K562 (cell line): ENCODE results near the gene WDFY2. TPM values are rescaled to one million over a fixed set of nuclear protein-coding genes. Genes with fewer than 3 reads are reported as not detected.
A peak's percentile ranks its signal among the peaks of the same experiment; 100 is the strongest.

Experiments used
- AFF1 ChIP-seq, 2 experiments: fragments of 450-650 bp; IDR thresholded peaks; 2 replicates each; pipeline ENCODE4 v1.6.1; 2018; ENCODE audit warnings: mild to moderate bottlenecking in 2 of 2, low read depth in 1 of 2; ENCODE audit not compliant: partially characterized antibody in 2 of 2
- ATF7 ChIP-seq: fragments of 450-650 bp; IDR thresholded peaks from 2 replicates; pipeline ENCODE4 v1.7.1; 2014; ENCODE audit warnings: mild to moderate bottlenecking, moderate library complexity
- DLX4 ChIP-seq: fragments of 250-450 bp; sonication (Bioruptor Pico); IDR thresholded peaks from 2 replicates; pipeline ENCODE4 v1.6.1; 2021; ENCODE audit warnings: mild to moderate bottlenecking
- GABPA ChIP-seq: fragments of 200-800 bp; sonication (Bioruptor generic); conservative IDR thresholded peaks from 2 replicates; pipeline ENCODE4 v1.6.1; 2016; ENCODE audit warnings: low read depth, missing genetic modification characterization, missing compliant biosample characterization
- MLX ChIP-seq, 2 experiments: fragments of 450-650 bp in 1 of 2; sonication (generic) in 1 of 2; formaldehyde crosslinking; conservative IDR thresholded peaks; 2 replicates each; pipeline versions ENCODE4 v1.4.0 to v1.8.1; 2020 to 2022; ENCODE audit warnings: mild to moderate bottlenecking in 1 of 2, missing genetic modification reagents in 1 of 2
- MNT ChIP-seq, 2 experiments: fragments of 450-650 bp; conservative IDR thresholded peaks; 2 replicates each; pipeline ENCODE4 v1.6.1; 2017; ENCODE audit warnings: mild to moderate bottlenecking in 2 of 2, moderate library complexity in 2 of 2
- MTA2 ChIP-seq: fragments of 450-650 bp; IDR thresholded peaks from 2 replicates; pipeline ENCODE4 v1.6.1; 2016; ENCODE audit warnings: low read depth
- MXI1 ChIP-seq: IDR thresholded peaks from 2 replicates; pipeline ENCODE4 v1.6.1; 2011; ENCODE audit warnings: low read depth, mild to moderate bottlenecking, improper control_type of control experiment, low read length
- PHTF2 ChIP-seq: fragments of 250-450 bp; sonication (Bioruptor Pico); IDR thresholded peaks from 2 replicates; pipeline ENCODE4 v1.5.0; 2021; ENCODE audit warnings: mild to moderate bottlenecking
- POLR3A ChIP-seq: IDR thresholded peaks from 2 replicates; pipeline ENCODE4 v1.6.1; 2011; ENCODE audit warnings: borderline replicate concordance, mild to moderate bottlenecking, moderate library complexity; ENCODE audit not compliant: insufficient read length, insufficient read depth; ENCODE audit errors: extremely low read depth
- PTRF ChIP-seq: fragments of 450-650 bp; IDR thresholded peaks from 2 replicates; pipeline ENCODE4 v1.6.1; 2016; ENCODE audit warnings: mild to moderate bottlenecking, missing genetic modification characterization, missing compliant biosample characterization
- XRCC3 ChIP-seq: fragments of 450-650 bp; IDR thresholded peaks from 2 replicates; pipeline ENCODE4 v1.6.1; 2017; ENCODE audit warnings: mild to moderate bottlenecking, moderate library complexity
- ZBTB5 ChIP-seq: fragments of 450-650 bp; IDR thresholded peaks from 2 replicates; pipeline ENCODE4 v1.6.1; 2017; ENCODE audit warnings: antibody characterized with exemption
- ZNF184 ChIP-seq: sonication (generic); formaldehyde crosslinking; IDR thresholded peaks from 2 replicates; pipeline ENCODE4 v1.5.0; 2020; ENCODE audit warnings: missing genetic modification reagents
- ZNF274 ChIP-seq: IDR thresholded peaks from 2 replicates; pipeline ENCODE4 v1.6.1; 2011; ENCODE audit warnings: low read depth, mild to moderate bottlenecking, low read length, moderate library complexity, borderline replicate concordance
- ZNF655 ChIP-seq: fragments of 250-450 bp; sonication (Bioruptor Pico); IDR thresholded peaks from 2 replicates; pipeline ENCODE4 v1.5.0; 2021
- polyA plus RNA-seq, 8 experiments: library from polyadenylated mRNA; depleted of rRNA in 4 of 8; stranded (reverse) in 5 of 8; unstranded in 3 of 8; fragments of >200 nt; fragmentation: Nextera tagmentation in 2 of 8; fragmentation: Illumina TruSeq in 1 of 8; extraction: Ambion mirVana in 2 of 8; extraction: Trizol in 1 of 8; gene quantifications; 2 replicates each; pipeline versions ENCODE4 v1.2.1 to v1.2.3, GENCODE V29; 2011 to 2014; ENCODE audit warnings: inconsistent platforms in 1 of 8, missing spikeins in 1 of 8
- total RNA-seq, 7 experiments: library from RNA; depleted of rRNA in 6 of 7; stranded (reverse); fragments of >200 nt in 6 of 7; fragmentation: Illumina TruSeq in 2 of 7; extraction: Trizol in 2 of 7; gene quantifications; 2 replicates each; pipeline versions ENCODE4 v1.2.1 to v1.2.3, GENCODE V29; 2011 to 2021; ENCODE audit warnings: low replicate concordance in 1 of 7

The WDFY2 gene
- total and polyA plus RNA-seq, 9 of the 15 experiments (the other 6 are each of a cell fraction or from before 2014, with no cell fraction given) = 0.66 to 6.4 (median 4.4) TPM

- TF ChIP-seq DLX4 (CRISPR knock-in tag) (no peak), ATF7 (0 out of 2 replicates have a peak, but pooled peaks have one; percentile 8), AFF1 (IDR thresholded peaks at IDR 0.05; ENCODE audit: low read depth in 1 of 2, partially characterized antibody in 2 of 2) (peak in 1 of 2 experiments; percentile 27), ZNF274 (no peak), XRCC3 (no peak), GABPA (tag) (peak; percentile 58), POLR3A (no peak), MLX (CRISPR knock-in tag; conservative IDR thresholded peaks at IDR 0.05) (no peak), MTA2 (no peak), MXI1 (no peak), PTRF (no peak), MNT (conservative IDR thresholded peaks at IDR 0.05) (0 out of 4 replicates have a peak, but pooled peaks of 1 of the 2 experiments have one; percentile 27), PHTF2 (CRISPR knock-in tag) (no peak), ZNF184 (CRISPR knock-in tag) (no peak), ZNF655 (CRISPR knock-in tag) (no peak), ZBTB5 (no peak)
Observed at GRCh38 chr13:51804295-51805172, 220.3 kb downstream of the WDFY2 start (continued).
